NCI-H526 treated with DMSO at 0.1 percent for 48 hours (cell line): ENCODE measurements around the gene RERG.
"Not testable (repeated sequence)": the region's sequence is repeated elsewhere in the genome, so short reads cannot be mapped to it uniquely, and the experiment has no call there.

Source experiments
- DNase-seq: peaks from one replicate; lab custom pipeline; 2025; lab: John Stamatoyannopoulos, UW

Gene RERG

GRCh38 chr12:15143467-15143866 is 77.8 kb downstream of the RERG start:
- DNase-seq: no peak

- DNase-seq: no peak
Observed at GRCh38 chr12:15142711-15143110, 78.5 kb downstream of the RERG start.

- no peak for DNase-seq
Observed at GRCh38 chr12:15131431-15131830, 89.8 kb downstream of the RERG start.

- no peak for DNase-seq
Observed at GRCh38 chr12:15130541-15130940, 90.7 kb downstream of the RERG start.

- DNase-seq: no peak
Observed at GRCh38 chr12:15123401-15123800, 97.8 kb downstream of the RERG start.

GRCh38 chr12:15122344-15122743 is 98.9 kb downstream of the RERG start:
- no peak for DNase-seq

GRCh38 chr12:15118955-15119354 is 102.3 kb downstream of the RERG start:
- DNase-seq: no peak

- no peak for DNase-seq
Observed at GRCh38 chr12:15116983-15117382, 104.2 kb downstream of the RERG start.

GRCh38 chr12:15116086-15116485 is 105.1 kb downstream of the RERG start:
- no peak for DNase-seq

- DNase-seq: no peak
Observed at GRCh38 chr12:15115434-15115833, 105.8 kb downstream of the RERG start.

GRCh38 chr12:15114501-15114900 is 106.7 kb downstream of the RERG start:
- no peak for DNase-seq

GRCh38 chr12:15092826-15093225 is 128.4 kb downstream of the RERG start:
- no peak for DNase-seq

- DNase-seq: no peak
Observed at GRCh38 chr12:15090441-15090840, 130.8 kb downstream of the RERG start.

GRCh38 chr12:15088105-15088504 is 133.1 kb downstream of the RERG start:
- DNase-seq: no peak

GRCh38 chr12:15077751-15078150 is 143.5 kb downstream of the RERG start:
- DNase-seq: not testable (repeated sequence)

GRCh38 chr12:15074351-15074750 is 146.9 kb downstream of the RERG start:
- no peak for DNase-seq

GRCh38 chr12:15059123-15059522 is 162.1 kb downstream of the RERG start:
- DNase-seq: no peak
